ENCODE measurements around the gene SYT8.

The SYT8 gene

GRCh38 chr11:1844221-1845094 lies 9.7 kb downstream of the SYT8 start:
- Histone ChIP-seq H3K36me3 (ENCODE audit: control insufficient read depth in 1 of 2, insufficient read depth in 2 of 2, low read length in 2 of 2) (no peaks in the 10 kb centered on the region), H3K79me2 (ENCODE audit: control insufficient read depth, insufficient read depth, low read length, poor library complexity) (no peaks in the 10 kb centered on the region), H3K9me3 (ENCODE audit: insufficient read depth, low read depth, low read length) (no peaks in the 10 kb centered on the region), H3K23ac (ENCODE audit: low read length) (no peak overlapping the region), H4K91ac (ENCODE audit: low read depth, low read length) (peak overlapping the region; percentile 3), H3K4me2 (ENCODE audit: low read length) (no peak overlapping the region), H2BK12ac (ENCODE audit: low read length) (no peak overlapping the region), H4K12ac (ENCODE audit: low read depth, low read length) (no peak overlapping the region), H3K27ac (ENCODE audit: low read depth, low read length) (no peak overlapping the region), H2BK120ac (ENCODE audit: insufficient read depth, low read length, poor library complexity) (no peak overlapping the region), H3K27me3 (ENCODE audit: insufficient read depth, low read length) (no peaks in the 10 kb centered on the region), H3K4me1 (ENCODE audit: control insufficient read depth in 1 of 2, insufficient read depth in 2 of 2, low read length in 2 of 2) (no peaks in the 10 kb centered on the region), H2AK5ac (ENCODE audit: low read length) (peak overlapping the region; percentile 40), H2AFZ (ENCODE audit: insufficient read depth, low read length, poor library complexity) (no peak overlapping the region), H2BK5ac (ENCODE audit: low read depth, low read length, poor library complexity) (no peak overlapping the region), H3K18ac (ENCODE audit: low read length) (no peak overlapping the region), H3K4me3 (ENCODE audit: low read depth, low read length) (no peak overlapping the region), H3K14ac (ENCODE audit: low read length) (no peak overlapping the region), H3K4ac (ENCODE audit: low read depth, low read length) (no peak overlapping the region), H3K79me1 (ENCODE audit: low read length) (no peaks in the 10 kb centered on the region), H4K8ac (ENCODE audit: low read depth, low read length) (no peak overlapping the region), H3K9ac (ENCODE audit: low read length) (no peak overlapping the region)
- peak; percentile 80 to 83 for DNase-seq
- no CpG with 5 or more reads among the region's 23 CpGs for WGBS (ENCODE audit: extremely low coverage, insufficient coverage, insufficient read length)

GRCh38 chr11:1845095-1845429 lies 10.3 kb downstream of the SYT8 start:
- Histone ChIP-seq H2BK5ac (ENCODE audit: low read depth, low read length, poor library complexity) (no peak overlapping the region), H2BK120ac (ENCODE audit: insufficient read depth, low read length, poor library complexity) (no peak overlapping the region), H3K9ac (ENCODE audit: low read length) (no peak overlapping the region), H3K23ac (ENCODE audit: low read length) (no peak overlapping the region), H3K27me3 (ENCODE audit: insufficient read depth, low read length) (no peaks in the 10 kb centered on the region), H3K18ac (ENCODE audit: low read length) (no peak overlapping the region), H3K79me1 (ENCODE audit: low read length) (no peaks in the 10 kb centered on the region), H3K14ac (ENCODE audit: low read length) (no peak overlapping the region), H4K91ac (ENCODE audit: low read depth, low read length) (no peak overlapping the region), H3K4me2 (ENCODE audit: low read length) (no peak overlapping the region), H3K9me3 (ENCODE audit: insufficient read depth, low read depth, low read length) (no peaks in the 10 kb centered on the region), H4K12ac (ENCODE audit: low read depth, low read length) (no peak overlapping the region), H3K4me3 (ENCODE audit: low read depth, low read length) (no peak overlapping the region), H2BK12ac (ENCODE audit: low read length) (no peak overlapping the region), H3K4ac (ENCODE audit: low read depth, low read length) (no peak overlapping the region), H3K27ac (ENCODE audit: low read depth, low read length) (no peak overlapping the region), H2AFZ (ENCODE audit: insufficient read depth, low read length, poor library complexity) (no peak overlapping the region), H2AK5ac (ENCODE audit: low read length) (no peak overlapping the region), H3K36me3 (ENCODE audit: control insufficient read depth in 1 of 2, insufficient read depth in 2 of 2, low read length in 2 of 2) (no peaks in the 10 kb centered on the region), H3K79me2 (ENCODE audit: control insufficient read depth, insufficient read depth, low read length, poor library complexity) (no peaks in the 10 kb centered on the region), H4K8ac (ENCODE audit: low read depth, low read length) (no peak overlapping the region), H3K4me1 (ENCODE audit: control insufficient read depth in 1 of 2, insufficient read depth in 2 of 2, low read length in 2 of 2) (peaks cover 0 to under 1% of the 10 kb centered on the region in 2 experiments)
- no peak for DNase-seq
- whole genome bisulfite sequencing (ENCODE audit: extremely low coverage, insufficient coverage, insufficient read length) = no CpG with 5 or more reads among the region's 1 CpG

GRCh38 chr11:1845561-1846452 lies 11.0 kb downstream of the SYT8 start:
- Histone ChIP-seq H2BK120ac (ENCODE audit: insufficient read depth, low read length, poor library complexity) (no peak overlapping the region), H3K23ac (ENCODE audit: low read length) (no peak overlapping the region), H2AK5ac (ENCODE audit: low read length) (no peak overlapping the region), H3K27ac (ENCODE audit: low read depth, low read length) (no peak overlapping the region), H3K4me1 (ENCODE audit: control insufficient read depth in 1 of 2, insufficient read depth in 2 of 2, low read length in 2 of 2) (peaks cover 2 to 5% of the 10 kb centered on the region in 2 experiments), H3K14ac (ENCODE audit: low read length) (no peak overlapping the region), H2BK12ac (ENCODE audit: low read length) (no peak overlapping the region), H2BK5ac (ENCODE audit: low read depth, low read length, poor library complexity) (no peak overlapping the region), H3K9ac (ENCODE audit: low read length) (no peak overlapping the region), H3K4me2 (ENCODE audit: low read length) (no peak overlapping the region), H3K18ac (ENCODE audit: low read length) (no peak overlapping the region), H3K4me3 (ENCODE audit: low read depth, low read length) (no peak overlapping the region), H4K8ac (ENCODE audit: low read depth, low read length) (no peak overlapping the region), H2AFZ (ENCODE audit: insufficient read depth, low read length, poor library complexity) (no peak overlapping the region), H3K4ac (ENCODE audit: low read depth, low read length) (no peak overlapping the region), H4K12ac (ENCODE audit: low read depth, low read length) (no peak overlapping the region), H3K79me2 (ENCODE audit: control insufficient read depth, insufficient read depth, low read length, poor library complexity) (no peaks in the 10 kb centered on the region), H3K27me3 (ENCODE audit: insufficient read depth, low read length) (no peaks in the 10 kb centered on the region), H3K79me1 (ENCODE audit: low read length) (peaks cover 2% of the 10 kb centered on the region), H3K36me3 (ENCODE audit: control insufficient read depth in 1 of 2, insufficient read depth in 2 of 2, low read length in 2 of 2) (no peaks in the 10 kb centered on the region), H4K91ac (ENCODE audit: low read depth, low read length) (no peak overlapping the region), H3K9me3 (ENCODE audit: insufficient read depth, low read depth, low read length) (no peaks in the 10 kb centered on the region)
- DNase-seq = no peak
- no CpG with 5 or more reads among the region's 21 CpGs for WGBS (ENCODE audit: extremely low coverage, insufficient coverage, insufficient read length)

GRCh38 chr11:1846453-1846932 lies 11.7 kb downstream of the SYT8 start:
- no peak overlapping the region for H3K14ac ChIP-seq (ENCODE audit: low read length)
- H2BK5ac ChIP-seq (ENCODE audit: low read depth, low read length, poor library complexity) = no peak overlapping the region
- no peak overlapping the region for H2AFZ ChIP-seq (ENCODE audit: insufficient read depth, low read length, poor library complexity)
- H4K8ac ChIP-seq (ENCODE audit: low read depth, low read length) = no peak overlapping the region
- no peak overlapping the region for H3K9ac ChIP-seq (ENCODE audit: low read length)
- peaks cover 3 to 5% of the 10 kb centered on the region in 2 experiments for H3K4me1 ChIP-seq (ENCODE audit: control insufficient read depth in 1 of 2, insufficient read depth in 2 of 2, low read length in 2 of 2)
- H2BK120ac ChIP-seq (ENCODE audit: insufficient read depth, low read length, poor library complexity) = no peak overlapping the region
- H3K4me3 ChIP-seq (ENCODE audit: low read depth, low read length) = no peak overlapping the region
- H3K36me3 ChIP-seq (ENCODE audit: control insufficient read depth in 1 of 2, insufficient read depth in 2 of 2, low read length in 2 of 2) = no peaks in the 10 kb centered on the region
- H3K23ac ChIP-seq (ENCODE audit: low read length) = no peak overlapping the region
- H3K9me3 ChIP-seq (ENCODE audit: insufficient read depth, low read depth, low read length) = no peaks in the 10 kb centered on the region
- H3K79me1 ChIP-seq (ENCODE audit: low read length) = peaks cover 2% of the 10 kb centered on the region
- H3K27ac ChIP-seq (ENCODE audit: low read depth, low read length) = no peak overlapping the region
- no CpG with 5 or more reads among the region's 9 CpGs for WGBS (ENCODE audit: extremely low coverage, insufficient coverage, insufficient read length)
- peak overlapping the region; percentile 3 for H2BK12ac ChIP-seq (ENCODE audit: low read length)
- H3K27me3 ChIP-seq (ENCODE audit: insufficient read depth, low read length) = no peaks in the 10 kb centered on the region
- DNase-seq = no peak
- H3K4ac ChIP-seq (ENCODE audit: low read depth, low read length) = no peak overlapping the region
- no peaks in the 10 kb centered on the region for H3K79me2 ChIP-seq (ENCODE audit: control insufficient read depth, insufficient read depth, low read length, poor library complexity)
- H3K4me2 ChIP-seq (ENCODE audit: low read length) = no peak overlapping the region
- H4K12ac ChIP-seq (ENCODE audit: low read depth, low read length) = no peak overlapping the region
- no peak overlapping the region for H2AK5ac ChIP-seq (ENCODE audit: low read length)
- H3K18ac ChIP-seq (ENCODE audit: low read length) = no peak overlapping the region
- H4K91ac ChIP-seq (ENCODE audit: low read depth, low read length) = no peak overlapping the region
